ENCODE data around the gene GFOD2. TPM values are rescaled to one million over a fixed set of nuclear protein-coding genes. Genes with fewer than 3 reads are reported as not detected.
A peak's percentile ranks its signal among the peaks of the same experiment; 100 is the strongest.

The GFOD2 gene
- total and polyA plus RNA-seq, 2 of the 13 experiments (the other 11 are each of a cell fraction or from before 2014, with no cell fraction given), result 11.1 to 17.2 TPM

GRCh38 chr16:67661101-67661761 is 57.9 kb downstream of the GFOD2 start:
- Histone ChIP-seq H3K4me3 (replicated peaks in 1 of 3; ENCODE audit: insufficient read depth in 1 of 3, low read depth in 2 of 3, low read length in 3 of 3) (peak overlapping the region; percentile 19 to 93 (median 55); a peak in 5 of 6 replicates), H3K4me2 (ENCODE audit: low read depth, low read length) (peak overlapping the region; percentile 94), H4K20me1 (ENCODE audit: insufficient read depth, low read length) (0 out of 2 replicates have a peak, but pooled peaks cover 3% of the 10 kb centered on the region), H3K36me3 (replicated peaks in 1 of 2; ENCODE audit: control insufficient read depth in 1 of 2, insufficient read depth in 2 of 2, low read length in 2 of 2) (peaks cover 6 to 13% of the 10 kb centered on the region in 2 experiments; a peak in 4 of 5 replicates), H3K9ac (ENCODE audit: insufficient read depth, low read depth, low read length) (peak overlapping the region; percentile 42; the same call in 1 of the 2 replicates), H3K4me1 (ENCODE audit: insufficient read depth, low read length) (peaks cover 25% of the 10 kb centered on the region), H2AFZ (ENCODE audit: low read length) (no peak overlapping the region), H3K27ac (ENCODE audit: extremely low read length, insufficient read depth, low read length) (peak overlapping the region; percentile 30), H3K27me3 (ENCODE audit: control insufficient read depth in 1 of 2, insufficient read depth in 2 of 2, low read length in 2 of 2) (no peaks in the 10 kb centered on the region; a peak in 1 of 5 replicates), H3K9me3 (ENCODE audit: low read length) (no peaks in the 10 kb centered on the region), H3K79me2 (ENCODE audit: insufficient read depth, low read length) (peaks cover 11% of the 10 kb centered on the region)
- BruUV-seq (replicated peaks), result no TSS peak
- 73% methylated on average over 35 of the region's 39 CpGs for WGBS (ENCODE audit: low lambda C conversion rate)
- DNase-seq (ENCODE audit: low spot score) (no peak), ATAC-seq (no peak), FAIRE-seq (no peak)
- ChIA-PET CTCF (ENCODE audit: low intra/inter-chr PET ratio, low total read pairs) (no interaction called here), POLR2A (interaction anchor here (0.6 to 2.0 kb wide), 4 partner anchors 65 to 419 kb away, joined by 4 read pairs; no protein-coding TSS in a partner anchor)
- peak; percentile 52; the same call in 1 of the 2 replicates for TF ChIP-seq MIER2 (CRISPR knock-in tag; IDR thresholded peaks at IDR 0.05)
- TF ChIP-seq HES4 (CRISPR knock-in tag; IDR thresholded peaks at IDR 0.05; ENCODE audit: borderline replicate concordance), result 0 out of 2 replicates have a peak, but pooled peaks have one; percentile 23
- TF ChIP-seq, protein P1, sequence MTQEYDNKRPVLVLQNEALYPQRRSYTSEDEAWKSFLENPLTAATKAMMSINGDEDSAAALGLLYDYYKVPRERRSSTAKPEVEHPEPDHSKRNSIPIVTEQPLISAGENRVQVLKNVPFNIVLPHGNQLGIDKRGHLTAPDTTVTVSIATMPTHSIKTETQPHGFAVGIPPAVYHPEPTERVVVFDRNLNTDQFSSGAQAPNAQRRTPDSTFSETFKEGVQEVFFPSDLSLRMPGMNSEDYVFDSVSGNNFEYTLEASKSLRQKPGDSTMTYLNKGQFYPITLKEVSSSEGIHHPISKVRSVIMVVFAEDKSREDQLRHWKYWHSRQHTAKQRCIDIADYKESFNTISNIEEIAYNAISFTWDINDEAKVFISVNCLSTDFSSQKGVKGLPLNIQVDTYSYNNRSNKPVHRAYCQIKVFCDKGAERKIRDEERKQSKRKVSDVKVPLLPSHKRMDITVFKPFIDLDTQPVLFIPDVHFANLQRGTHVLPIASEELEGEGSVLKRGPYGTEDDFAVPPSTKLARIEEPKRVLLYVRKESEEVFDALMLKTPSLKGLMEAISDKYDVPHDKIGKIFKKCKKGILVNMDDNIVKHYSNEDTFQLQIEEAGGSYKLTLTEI (CRISPR knock-in tag; conservative IDR thresholded peaks at IDR 0.05), result no peak
- 0 out of 2 replicates have a peak, but pooled peaks have one; percentile 12 for TF ChIP-seq ZNF451 (CRISPR knock-in tag; IDR thresholded peaks at IDR 0.05)
- peak in 1 of 2 experiments; percentile 92; a peak in 2 of 4 replicates for TF ChIP-seq REST (IDR thresholded peaks at IDR 0.05; ENCODE audit: borderline replicate concordance in 1 of 2, low read depth in 1 of 2, low read length in 2 of 2)
- TF ChIP-seq, protein P2, sequence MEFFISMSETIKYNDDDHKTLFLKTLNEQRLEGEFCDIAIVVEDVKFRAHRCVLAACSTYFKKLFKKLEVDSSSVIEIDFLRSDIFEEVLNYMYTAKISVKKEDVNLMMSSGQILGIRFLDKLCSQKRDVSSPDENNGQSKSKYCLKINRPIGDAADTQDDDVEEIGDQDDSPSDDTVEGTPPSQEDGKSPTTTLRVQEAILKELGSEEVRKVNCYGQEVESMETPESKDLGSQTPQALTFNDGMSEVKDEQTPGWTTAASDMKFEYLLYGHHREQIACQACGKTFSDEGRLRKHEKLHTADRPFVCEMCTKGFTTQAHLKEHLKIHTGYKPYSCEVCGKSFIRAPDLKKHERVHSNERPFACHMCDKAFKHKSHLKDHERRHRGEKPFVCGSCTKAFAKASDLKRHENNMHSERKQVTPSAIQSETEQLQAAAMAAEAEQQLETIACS (CRISPR knock-in tag; IDR thresholded peaks at IDR 0.05), result no peak
- peak; percentile 52; the same call in 1 of the 2 replicates for TF ChIP-seq ZBTB33 (CRISPR knock-in tag; IDR thresholded peaks at IDR 0.05)
- TF ChIP-seq ZNF563 (CRISPR knock-in tag; IDR thresholded peaks at IDR 0.05), result 0 out of 2 replicates have a peak, but pooled peaks have one; percentile 14
- TF ChIP-seq TBX3 (IDR thresholded peaks at IDR 0.05; ENCODE audit: borderline replicate concordance), result 0 out of 2 replicates have a peak, but pooled peaks have one; percentile 11
- in situ Hi-C loops (cut with HindIII; ENCODE audit: extremely low pct_ligation_motif_present, low pct_unique_long_range_greater_than_20kb) (loop anchor here (10.0 kb wide), 1 partner anchor 274 kb away; the partner anchor contains the start of genes CTRL and PSMB10), intact Hi-C loops (cut with micrococcal nuclease; ENCODE audit: unreplicated experiment) (no loop called here)
